Suprapubic skin (tissue), 4 donors: ENCODE data around the gene TULP4. TPM values are rescaled to one million over a fixed set of nuclear protein-coding genes. Genes with fewer than 3 reads are reported as not detected.
A peak's percentile ranks its signal among the peaks of the same experiment; 100 is the strongest.
"Not testable (repeated sequence)": the region's sequence is repeated elsewhere in the genome, so short reads cannot be mapped to it uniquely, and the experiment has no call there.

ENCODE experiments used
- DNase-seq, 2 donors: peaks; one replicate each; pipeline ENCODE4 v3.0.0-alpha.2; 2019; ENCODE audit warnings: low spot score in 2 of 2
- H3K27ac ChIP-seq: fragments of 200-600 bp; sonication (generic); one replicate; pipeline ENCODE4 v1.5.1; 2019
- H3K27me3 ChIP-seq: fragments of 200-600 bp; sonication (generic); one replicate; pipeline ENCODE4 v1.5.1; 2019
- H3K36me3 ChIP-seq: fragments of 200-600 bp; sonication (generic); one replicate; pipeline ENCODE4 v1.5.1; 2019
- H3K4me1 ChIP-seq: fragments of 200-600 bp; sonication (generic); one replicate; pipeline ENCODE4 v1.5.1; 2019
- H3K4me3 ChIP-seq: fragments of 200-600 bp; sonication (generic); one replicate; pipeline ENCODE4 v1.5.1; 2019; ENCODE audit warnings: mild to moderate bottlenecking
- H3K9me3 ChIP-seq: fragments of 200-600 bp; sonication (generic); one replicate; pipeline ENCODE4 v1.5.1; 2019
- CTCF ChIP-seq, 2 donors: fragments of 200-600 bp in 1 of 2; fragments of 450-650 bp in 1 of 2; sonication (generic) in 1 of 2; IDR thresholded peaks; one replicate each; pipeline ENCODE4 v1.5.1; 2016 to 2019; ENCODE audit warnings: antibody characterized with exemption in 2 of 2, mild to moderate bottlenecking in 1 of 2, moderate library complexity in 1 of 2
- EP300 ChIP-seq: sonication (generic); formaldehyde crosslinking; IDR thresholded peaks from one replicate; pipeline ENCODE4 v1.6.1; 2017; ENCODE audit warnings: antibody characterized with exemption
- POLR2A ChIP-seq, 2 donors: fragments of 450-650 bp; IDR thresholded peaks; one replicate each; pipeline ENCODE4 v1.6.1; 2017; ENCODE audit warnings: antibody characterized with exemption in 2 of 2, mild to moderate bottlenecking in 2 of 2, moderate library complexity in 2 of 2
- POLR2AphosphoS5 ChIP-seq, 3 donors: sonication (generic); formaldehyde crosslinking; IDR thresholded peaks; one replicate each; pipeline ENCODE4 v1.6.1; 2017; ENCODE audit warnings: antibody characterized with exemption in 3 of 3
- WGBS: methylation state at CpG from one replicate; pipeline ENCODE4 v1.1.5; 2018; 5-methylcytosine and 5-hydroxymethylcytosine counted together
- total RNA-seq, 4 donors: library from RNA; depleted of rRNA; stranded (reverse); fragments of >200 nt; gene quantifications; one replicate each; pipeline ENCODE4 v1.1.0, GENCODE V29; 2016

Gene TULP4
- total RNA-seq, 4 donors from 2014 or later = 123 to 156 (median 132) TPM

GRCh38 chr6:158554611-158555361 is 242.5 kb downstream of the TULP4 start:
- no peak for DNase-seq
- 86% methylated on average over 4 of the region's 4 CpGs for WGBS
- H3K4me3 ChIP-seq = no peak overlapping the region
- H3K9me3 ChIP-seq = no peaks in the 10 kb centered on the region
- no peaks in the 10 kb centered on the region for H3K27me3 ChIP-seq
- no peaks in the 10 kb centered on the region for H3K36me3 ChIP-seq
- H3K27ac ChIP-seq = no peak overlapping the region
- TF ChIP-seq EP300 (no peak), POLR2AphosphoS5 (IDR thresholded peaks at IDR 0.05) (no peak), POLR2A (IDR thresholded peaks at IDR 0.05) (no peak), CTCF (IDR thresholded peaks at IDR 0.05) (no peak)
- H3K4me1 ChIP-seq = peaks cover 8% of the 10 kb centered on the region

GRCh38 chr6:158556113-158556512 is 243.8 kb downstream of the TULP4 start:
- H3K36me3 ChIP-seq = no peaks in the 10 kb centered on the region
- DNase-seq = no peak
- no peaks in the 10 kb centered on the region for H3K9me3 ChIP-seq
- no peak overlapping the region for H3K27ac ChIP-seq
- TF ChIP-seq POLR2AphosphoS5 (IDR thresholded peaks at IDR 0.05) (no peak), CTCF (IDR thresholded peaks at IDR 0.05) (no peak), POLR2A (IDR thresholded peaks at IDR 0.05) (no peak), EP300 (no peak)
- WGBS = 68% methylated on average over 7 of the region's 7 CpGs
- no peak overlapping the region for H3K4me3 ChIP-seq
- H3K4me1 ChIP-seq = peaks cover 14% of the 10 kb centered on the region
- H3K27me3 ChIP-seq = no peaks in the 10 kb centered on the region

- WGBS = 92% methylated on average over 3 of the region's 3 CpGs
- not testable (repeated sequence) for H3K36me3 ChIP-seq, DNase-seq
These were observed 244.8 kb downstream of the TULP4 start for GRCh38 chr6:158557110-158557509.

GRCh38 chr6:158557927-158558326 is 245.7 kb downstream of the TULP4 start:
- no peaks in the 10 kb centered on the region for H3K36me3 ChIP-seq
- peak in 1 of 2 donors; percentile 49 for DNase-seq
- H3K27me3 ChIP-seq = no peaks in the 10 kb centered on the region
- H3K4me3 ChIP-seq = no peak overlapping the region
- H3K27ac ChIP-seq = no peak overlapping the region
- H3K4me1 ChIP-seq = peaks cover 29% of the 10 kb centered on the region
- H3K9me3 ChIP-seq = no peaks in the 10 kb centered on the region
- 69% methylated on average over 5 of the region's 5 CpGs for WGBS
- TF ChIP-seq EP300 (no peak), POLR2A (IDR thresholded peaks at IDR 0.05) (no peak), POLR2AphosphoS5 (IDR thresholded peaks at IDR 0.05) (no peak), CTCF (IDR thresholded peaks at IDR 0.05) (no peak)

More at GRCh38 chr6:158557110-158557509, 244.8 kb downstream of the TULP4 start:
- not testable (repeated sequence) for H3K27ac ChIP-seq, H3K27me3 ChIP-seq, H3K4me3 ChIP-seq, H3K9me3 ChIP-seq
- H3K4me1 ChIP-seq = peaks cover 24% of the 10 kb centered on the region

GRCh38 chr6:158558415-158559306 is 246.4 kb downstream of the TULP4 start:
- TF ChIP-seq POLR2AphosphoS5 (IDR thresholded peaks at IDR 0.05) = no peak
- TF ChIP-seq CTCF (IDR thresholded peaks at IDR 0.05) = no peak
- TF ChIP-seq POLR2A (IDR thresholded peaks at IDR 0.05) = no peak
- no peak for TF ChIP-seq EP300
- no peak for DNase-seq
- Histone ChIP-seq H3K4me3 (no peak overlapping the region), H3K4me1 (peaks cover 29% of the 10 kb centered on the region), H3K27me3 (no peaks in the 10 kb centered on the region), H3K9me3 (no peaks in the 10 kb centered on the region), H3K36me3 (no peaks in the 10 kb centered on the region), H3K27ac (peak overlapping the region; percentile 34)
- WGBS = 90% methylated on average over 14 of the region's 14 CpGs
